ENCODE results near the gene TENM3.

TENM3 gene

DNA sequence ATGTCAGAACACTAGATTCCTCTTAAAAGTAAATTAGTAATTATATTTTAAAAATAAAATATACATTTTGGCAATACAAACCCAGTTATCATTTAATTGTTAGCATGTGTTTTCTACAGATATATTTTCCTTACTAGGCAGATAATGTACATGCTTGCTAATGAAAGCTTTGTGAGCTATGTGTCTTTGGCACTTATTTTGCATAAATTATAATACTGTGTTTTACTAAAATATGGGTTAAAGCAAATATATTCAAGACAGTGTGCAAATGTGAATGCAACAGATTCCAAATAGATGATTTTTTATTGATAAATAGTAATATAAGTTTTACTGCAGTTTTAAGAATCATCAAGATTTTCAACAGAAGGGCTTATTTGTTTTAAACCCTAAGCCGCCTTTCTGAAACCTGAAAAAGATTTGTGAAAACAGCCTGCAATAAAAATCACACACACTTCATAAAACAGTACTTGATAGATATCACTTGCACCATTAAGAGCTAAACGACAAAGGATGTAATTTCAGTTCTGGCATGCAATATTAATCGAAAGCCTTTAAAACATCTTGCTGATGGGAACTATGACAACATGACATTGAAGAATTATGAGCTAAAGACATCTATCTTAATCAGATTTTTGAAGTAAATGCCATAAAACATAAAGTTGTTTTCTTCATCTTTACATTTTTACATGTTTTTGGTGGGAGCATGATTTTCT, 340.7 kb downstream of the TENM3 start:
- no peak for ATAC-seq
- TF ChIP-seq ISL1 (CRISPR knock-in tag; IDR thresholded peaks at IDR 0.05) (0 out of 2 replicates have a peak, but pooled peaks have one; percentile 16), ZFP30 (CRISPR knock-in tag; IDR thresholded peaks at IDR 0.05) (no peak)

DNA sequence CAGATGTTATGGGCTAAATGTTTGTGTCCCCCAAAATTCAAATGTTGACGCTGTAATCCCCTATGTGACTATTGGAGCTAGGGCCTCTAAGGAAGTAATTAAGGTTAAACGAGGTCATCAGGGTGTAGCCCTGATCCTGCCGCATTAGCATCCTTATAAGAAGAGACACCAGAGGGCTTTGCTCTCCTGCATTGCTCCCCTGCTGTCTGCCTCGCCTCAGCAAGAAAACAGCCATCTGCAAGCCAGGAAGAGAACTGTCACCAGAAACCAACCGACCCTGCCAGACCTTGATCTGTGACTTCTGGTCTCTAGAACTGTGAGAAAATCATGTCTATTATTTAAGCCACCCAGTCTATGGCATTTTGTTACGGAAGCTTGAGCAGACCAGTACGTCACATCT, 342.1 kb downstream of the TENM3 start:
- TF ChIP-seq, protein P1, sequence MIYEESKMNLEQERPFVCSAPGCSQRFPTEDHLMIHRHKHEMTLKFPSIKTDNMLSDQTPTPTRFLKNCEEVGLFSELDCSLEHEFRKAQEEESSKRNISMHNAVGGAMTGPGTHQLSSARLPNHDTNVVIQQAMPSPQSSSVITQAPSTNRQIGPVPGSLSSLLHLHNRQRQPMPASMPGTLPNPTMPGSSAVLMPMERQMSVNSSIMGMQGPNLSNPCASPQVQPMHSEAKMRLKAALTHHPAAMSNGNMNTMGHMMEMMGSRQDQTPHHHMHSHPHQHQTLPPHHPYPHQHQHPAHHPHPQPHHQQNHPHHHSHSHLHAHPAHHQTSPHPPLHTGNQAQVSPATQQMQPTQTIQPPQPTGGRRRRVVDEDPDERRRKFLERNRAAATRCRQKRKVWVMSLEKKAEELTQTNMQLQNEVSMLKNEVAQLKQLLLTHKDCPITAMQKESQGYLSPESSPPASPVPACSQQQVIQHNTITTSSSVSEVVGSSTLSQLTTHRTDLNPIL (CRISPR knock-in tag; IDR thresholded peaks at IDR 0.05; ENCODE audit: low read depth) = no peak
- TF ChIP-seq SNAI2 (CRISPR knock-in tag; IDR thresholded peaks at IDR 0.05) (no peak), TCF4 (CRISPR knock-in tag; IDR thresholded peaks at IDR 0.05; ENCODE audit: borderline replicate concordance) (no peak)
- no peak for ATAC-seq

DNA sequence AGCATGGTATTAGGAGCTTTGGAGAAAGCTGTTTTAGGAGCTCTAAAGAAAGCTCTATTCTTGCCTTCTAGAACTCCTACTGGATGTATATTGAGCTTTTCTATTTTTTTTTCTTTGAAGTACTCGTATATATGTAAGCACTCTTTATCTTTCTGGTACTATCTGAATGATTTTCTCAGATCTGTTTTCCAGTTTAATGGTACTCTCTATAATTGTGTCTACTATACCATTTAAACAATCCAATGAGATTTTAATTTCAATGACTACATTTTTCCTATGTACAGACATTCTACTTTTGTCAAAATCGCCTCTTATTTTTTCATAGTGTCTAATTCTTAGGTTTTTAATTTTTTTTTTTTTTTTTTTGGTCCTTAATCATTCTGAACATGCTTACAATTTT, 345.9 kb downstream of the TENM3 start:
- ATAC-seq = no peak
- TF ChIP-seq ZFP30 (CRISPR knock-in tag; IDR thresholded peaks at IDR 0.05) (peak; percentile 99), ISL1 (CRISPR knock-in tag; IDR thresholded peaks at IDR 0.05) (no peak)

DNA sequence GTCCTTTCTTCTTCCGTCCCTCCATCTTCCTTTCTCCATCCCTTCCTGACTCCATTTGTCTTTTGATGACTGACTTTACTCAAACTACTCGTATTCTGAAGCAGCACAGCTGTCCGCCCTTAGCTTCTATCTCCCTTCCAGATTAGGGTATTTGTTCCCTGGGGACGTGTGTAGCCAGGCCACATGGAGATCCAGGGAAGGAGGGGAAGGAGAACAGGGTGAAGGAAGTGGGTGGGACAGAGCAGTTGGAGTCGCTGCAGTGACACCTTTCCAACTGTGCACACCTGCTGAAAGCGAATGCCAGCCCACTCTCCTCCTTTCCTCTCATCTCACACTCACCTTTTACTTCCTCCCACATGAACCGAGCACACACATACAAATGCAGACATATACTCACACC, 350.2 kb downstream of the TENM3 start:
- ATAC-seq = no peak
- TF ChIP-seq ESRRG (CRISPR knock-in tag; IDR thresholded peaks at IDR 0.05) (no peak), OSR1 (CRISPR knock-in tag; IDR thresholded peaks at IDR 0.05) (no peak), PPARA (CRISPR knock-in tag; IDR thresholded peaks at IDR 0.05; ENCODE audit: borderline replicate concordance) (no peak), ZFP3 (CRISPR knock-in tag; IDR thresholded peaks at IDR 0.05) (no peak), BACH2 (CRISPR knock-in tag; IDR thresholded peaks at IDR 0.05; ENCODE audit: borderline replicate concordance) (no peak)
- TF ChIP-seq, protein P1 (CRISPR knock-in tag; IDR thresholded peaks at IDR 0.05; ENCODE audit: low read depth) = no peak

DNA sequence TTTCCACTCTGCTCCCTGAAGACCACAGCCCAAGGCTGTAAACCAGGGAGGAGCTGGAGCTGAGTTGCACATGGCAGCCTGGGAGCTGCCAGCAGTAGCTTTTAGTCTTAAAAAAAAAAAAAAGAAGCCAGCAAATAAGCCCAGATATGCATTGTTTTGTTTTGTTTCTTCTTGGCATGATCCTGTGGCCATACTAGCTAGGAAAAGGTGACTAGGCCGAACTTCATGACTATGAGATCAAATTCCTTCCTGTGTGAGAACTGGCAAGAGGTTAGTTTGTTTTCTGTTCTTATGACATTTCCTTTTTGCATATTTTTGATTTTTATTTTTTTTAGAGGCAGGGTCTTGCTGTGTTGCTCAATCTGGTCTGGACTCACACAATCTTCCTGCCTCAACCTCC, 350.7 kb downstream of the TENM3 start:
- TF ChIP-seq, protein P2, sequence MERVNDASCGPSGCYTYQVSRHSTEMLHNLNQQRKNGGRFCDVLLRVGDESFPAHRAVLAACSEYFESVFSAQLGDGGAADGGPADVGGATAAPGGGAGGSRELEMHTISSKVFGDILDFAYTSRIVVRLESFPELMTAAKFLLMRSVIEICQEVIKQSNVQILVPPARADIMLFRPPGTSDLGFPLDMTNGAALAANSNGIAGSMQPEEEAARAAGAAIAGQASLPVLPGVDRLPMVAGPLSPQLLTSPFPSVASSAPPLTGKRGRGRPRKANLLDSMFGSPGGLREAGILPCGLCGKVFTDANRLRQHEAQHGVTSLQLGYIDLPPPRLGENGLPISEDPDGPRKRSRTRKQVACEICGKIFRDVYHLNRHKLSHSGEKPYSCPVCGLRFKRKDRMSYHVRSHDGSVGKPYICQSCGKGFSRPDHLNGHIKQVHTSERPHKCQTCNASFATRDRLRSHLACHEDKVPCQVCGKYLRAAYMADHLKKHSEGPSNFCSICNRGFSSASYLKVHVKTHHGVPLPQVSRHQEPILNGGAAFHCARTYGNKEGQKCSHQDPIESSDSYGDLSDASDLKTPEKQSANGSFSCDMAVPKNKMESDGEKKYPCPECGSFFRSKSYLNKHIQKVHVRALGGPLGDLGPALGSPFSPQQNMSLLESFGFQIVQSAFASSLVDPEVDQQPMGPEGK (CRISPR knock-in tag; IDR thresholded peaks at IDR 0.05; ENCODE audit: borderline replicate concordance) = no peak
- TF ChIP-seq BACH2 (CRISPR knock-in tag; IDR thresholded peaks at IDR 0.05; ENCODE audit: borderline replicate concordance) = no peak
- TF ChIP-seq ESRRG (CRISPR knock-in tag; IDR thresholded peaks at IDR 0.05) = no peak
- TF ChIP-seq ZC3H10 (CRISPR knock-in tag; IDR thresholded peaks at IDR 0.05) = no peak
- TF ChIP-seq, protein P3, sequence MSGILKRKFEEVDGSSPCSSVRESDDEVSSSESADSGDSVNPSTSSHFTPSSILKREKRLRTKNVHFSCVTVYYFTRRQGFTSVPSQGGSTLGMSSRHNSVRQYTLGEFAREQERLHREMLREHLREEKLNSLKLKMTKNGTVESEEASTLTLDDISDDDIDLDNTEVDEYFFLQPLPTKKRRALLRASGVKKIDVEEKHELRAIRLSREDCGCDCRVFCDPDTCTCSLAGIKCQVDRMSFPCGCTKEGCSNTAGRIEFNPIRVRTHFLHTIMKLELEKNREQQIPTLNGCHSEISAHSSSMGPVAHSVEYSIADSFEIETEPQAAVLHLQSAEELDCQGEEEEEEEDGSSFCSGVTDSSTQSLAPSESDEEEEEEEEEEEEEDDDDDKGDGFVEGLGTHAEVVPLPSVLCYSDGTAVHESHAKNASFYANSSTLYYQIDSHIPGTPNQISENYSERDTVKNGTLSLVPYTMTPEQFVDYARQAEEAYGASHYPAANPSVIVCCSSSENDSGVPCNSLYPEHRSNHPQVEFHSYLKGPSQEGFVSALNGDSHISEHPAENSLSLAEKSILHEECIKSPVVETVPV (CRISPR knock-in tag; IDR thresholded peaks at IDR 0.05) = no peak
- no peak for TF ChIP-seq CSDC2 (CRISPR knock-in tag; IDR thresholded peaks at IDR 0.05)
- TF ChIP-seq ZNF70 (CRISPR knock-in tag; IDR thresholded peaks at IDR 0.05) = no peak
- TF ChIP-seq GLIS3 (CRISPR knock-in tag; IDR thresholded peaks at IDR 0.05) = no peak
- no peak for TF ChIP-seq ZNF565 (CRISPR knock-in tag; conservative IDR thresholded peaks at IDR 0.05; ENCODE audit: low read depth)
- TF ChIP-seq ZFP3 (CRISPR knock-in tag; IDR thresholded peaks at IDR 0.05) = no peak
- no peak for TF ChIP-seq OSR1 (CRISPR knock-in tag; IDR thresholded peaks at IDR 0.05)
- TF ChIP-seq, protein P4, sequence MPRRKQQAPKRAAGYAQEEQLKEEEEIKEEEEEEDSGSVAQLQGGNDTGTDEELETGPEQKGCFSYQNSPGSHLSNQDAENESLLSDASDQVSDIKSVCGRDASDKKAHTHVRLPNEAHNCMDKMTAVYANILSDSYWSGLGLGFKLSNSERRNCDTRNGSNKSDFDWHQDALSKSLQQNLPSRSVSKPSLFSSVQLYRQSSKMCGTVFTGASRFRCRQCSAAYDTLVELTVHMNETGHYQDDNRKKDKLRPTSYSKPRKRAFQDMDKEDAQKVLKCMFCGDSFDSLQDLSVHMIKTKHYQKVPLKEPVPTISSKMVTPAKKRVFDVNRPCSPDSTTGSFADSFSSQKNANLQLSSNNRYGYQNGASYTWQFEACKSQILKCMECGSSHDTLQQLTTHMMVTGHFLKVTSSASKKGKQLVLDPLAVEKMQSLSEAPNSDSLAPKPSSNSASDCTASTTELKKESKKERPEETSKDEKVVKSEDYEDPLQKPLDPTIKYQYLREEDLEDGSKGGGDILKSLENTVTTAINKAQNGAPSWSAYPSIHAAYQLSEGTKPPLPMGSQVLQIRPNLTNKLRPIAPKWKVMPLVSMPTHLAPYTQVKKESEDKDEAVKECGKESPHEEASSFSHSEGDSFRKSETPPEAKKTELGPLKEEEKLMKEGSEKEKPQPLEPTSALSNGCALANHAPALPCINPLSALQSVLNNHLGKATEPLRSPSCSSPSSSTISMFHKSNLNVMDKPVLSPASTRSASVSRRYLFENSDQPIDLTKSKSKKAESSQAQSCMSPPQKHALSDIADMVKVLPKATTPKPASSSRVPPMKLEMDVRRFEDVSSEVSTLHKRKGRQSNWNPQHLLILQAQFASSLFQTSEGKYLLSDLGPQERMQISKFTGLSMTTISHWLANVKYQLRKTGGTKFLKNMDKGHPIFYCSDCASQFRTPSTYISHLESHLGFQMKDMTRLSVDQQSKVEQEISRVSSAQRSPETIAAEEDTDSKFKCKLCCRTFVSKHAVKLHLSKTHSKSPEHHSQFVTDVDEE (CRISPR knock-in tag; IDR thresholded peaks at IDR 0.05) = no peak
- TF ChIP-seq, protein P5, sequence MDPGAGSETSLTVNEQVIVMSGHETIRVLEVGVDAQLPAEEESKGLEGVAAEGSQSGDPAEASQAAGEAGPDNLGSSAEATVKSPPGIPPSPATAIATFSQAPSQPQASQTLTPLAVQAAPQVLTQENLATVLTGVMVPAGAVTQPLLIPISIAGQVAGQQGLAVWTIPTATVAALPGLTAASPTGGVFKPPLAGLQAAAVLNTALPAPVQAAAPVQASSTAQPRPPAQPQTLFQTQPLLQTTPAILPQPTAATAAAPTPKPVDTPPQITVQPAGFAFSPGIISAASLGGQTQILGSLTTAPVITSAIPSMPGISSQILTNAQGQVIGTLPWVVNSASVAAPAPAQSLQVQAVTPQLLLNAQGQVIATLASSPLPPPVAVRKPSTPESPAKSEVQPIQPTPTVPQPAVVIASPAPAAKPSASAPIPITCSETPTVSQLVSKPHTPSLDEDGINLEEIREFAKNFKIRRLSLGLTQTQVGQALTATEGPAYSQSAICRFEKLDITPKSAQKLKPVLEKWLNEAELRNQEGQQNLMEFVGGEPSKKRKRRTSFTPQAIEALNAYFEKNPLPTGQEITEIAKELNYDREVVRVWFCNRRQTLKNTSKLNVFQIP (CRISPR knock-in tag; IDR thresholded peaks at IDR 0.05; ENCODE audit: borderline replicate concordance, low read depth) = no peak
- no peak for TF ChIP-seq ARNTL (CRISPR knock-in tag; IDR thresholded peaks at IDR 0.05; ENCODE audit: borderline replicate concordance, low read depth)
- no peak for TF ChIP-seq ZFP30 (CRISPR knock-in tag; IDR thresholded peaks at IDR 0.05)
- TF ChIP-seq ISL1 (CRISPR knock-in tag; IDR thresholded peaks at IDR 0.05) = no peak
- TF ChIP-seq PPARA (CRISPR knock-in tag; IDR thresholded peaks at IDR 0.05; ENCODE audit: borderline replicate concordance) = no peak
- no peak for ATAC-seq
